SK-N-SH treated with all-trans-retinoic acid at 6 μM for 48 hours (cell line): Measurements from ENCODE around the gene SMDT1.

Experiments
- ATAC-seq: fragments of 200-7000 bp; cut with Tn5 transposase; 3 replicates; pipeline ENCODE4 v1.9.1; 2020; ENCODE audit warnings: mild to moderate bottlenecking, moderate library complexity
- ARNTL ChIP-seq: fragments of 450-650 bp; formaldehyde crosslinking; IDR thresholded peaks from 2 replicates; pipeline ENCODE4 v1.5.0; 2020; ENCODE audit warnings: low read depth, mild to moderate bottlenecking, moderate library complexity, borderline replicate concordance
- BACH2 ChIP-seq: fragments of 250-450 bp; sonication (Bioruptor Pico); IDR thresholded peaks from 2 replicates; pipeline ENCODE4 v1.9.0; 2021; ENCODE audit warnings: mild to moderate bottlenecking, borderline replicate concordance
- CREB5 ChIP-seq: fragments of 250-450 bp; sonication (Bioruptor Pico); IDR thresholded peaks from 2 replicates; pipeline ENCODE4 v1.5.1; 2020; ENCODE audit warnings: low read depth, mild to moderate bottlenecking, moderate library complexity
- CSDC2 ChIP-seq: fragments of 250-450 bp; sonication (Bioruptor Pico); IDR thresholded peaks from 2 replicates; pipeline ENCODE4 v1.5.0; 2020; ENCODE audit warnings: mild to moderate bottlenecking, moderate library complexity
- CSRNP3 ChIP-seq: fragments of 250-450 bp; sonication (Bioruptor Pico); IDR thresholded peaks from 2 replicates; pipeline ENCODE4 v1.5.1; 2021; ENCODE audit warnings: mild to moderate bottlenecking, moderate library complexity
- ESRRG ChIP-seq: fragments of 250-450 bp; sonication (Bioruptor Pico); IDR thresholded peaks from 2 replicates; pipeline ENCODE4 v1.6.1; 2021; ENCODE audit warnings: mild to moderate bottlenecking
- GLIS3 ChIP-seq: fragments of 250-450 bp; sonication (Bioruptor Pico); IDR thresholded peaks from 2 replicates; pipeline ENCODE4 v1.5.0; 2020; ENCODE audit warnings: mild to moderate bottlenecking, moderate library complexity
- OSR1 ChIP-seq: fragments of 250-450 bp; sonication (Bioruptor Pico); IDR thresholded peaks from 2 replicates; pipeline ENCODE4 v1.8.0; 2022; ENCODE audit warnings: moderate library complexity, mild to moderate bottlenecking, inconsistent platforms
- POU6F1 ChIP-seq: fragments of 250-450 bp; sonication (Bioruptor Pico); IDR thresholded peaks from 2 replicates; pipeline ENCODE4 v1.8.0; 2021; ENCODE audit warnings: low read depth, mild to moderate bottlenecking, moderate library complexity, borderline replicate concordance
- PPARA ChIP-seq: fragments of 250-450 bp; sonication (Bioruptor Pico); IDR thresholded peaks from 2 replicates; pipeline ENCODE4 v1.5.0; 2020; ENCODE audit warnings: mild to moderate bottlenecking, borderline replicate concordance
- SNAI2 ChIP-seq: fragments of 250-450 bp; sonication (Bioruptor Pico); IDR thresholded peaks from 2 replicates; pipeline ENCODE4 v1.5.0; 2020; ENCODE audit warnings: mild to moderate bottlenecking, moderate library complexity
- TCF4 ChIP-seq: fragments of 250-450 bp; sonication (Bioruptor Pico); IDR thresholded peaks from 2 replicates; pipeline ENCODE4 v1.8.0; 2021; ENCODE audit warnings: mild to moderate bottlenecking, moderate library complexity, borderline replicate concordance
- TOX ChIP-seq: fragments of 250-450 bp; sonication (Bioruptor Pico); IDR thresholded peaks from 2 replicates; pipeline ENCODE4 v1.8.0; 2021; ENCODE audit warnings: mild to moderate bottlenecking, moderate library complexity, borderline replicate concordance
- ZFP30 ChIP-seq: fragments of 450-650 bp; formaldehyde crosslinking; IDR thresholded peaks from 2 replicates; pipeline ENCODE4 v1.5.0; 2022; ENCODE audit warnings: mild to moderate bottlenecking, moderate library complexity
- ZNF565 ChIP-seq: fragments of 450-650 bp; formaldehyde crosslinking; conservative IDR thresholded peaks from 2 replicates; pipeline ENCODE4 v1.5.0; 2020; ENCODE audit warnings: low read depth, mild to moderate bottlenecking, moderate library complexity
- ZNF70 ChIP-seq: fragments of 450-650 bp; formaldehyde crosslinking; IDR thresholded peaks from 2 replicates; pipeline ENCODE4 v1.5.0; 2020; ENCODE audit warnings: mild to moderate bottlenecking, moderate library complexity
- TF ChIP-seq, protein P1 (sequence below): fragments of 250-450 bp; sonication (Bioruptor Pico); IDR thresholded peaks from 2 replicates; pipeline ENCODE4 v1.8.0; 2020; ENCODE audit warnings: mild to moderate bottlenecking, moderate library complexity, borderline replicate concordance

Gene SMDT1

GRCh38 chr22:42056757-42057511 is 22.6 kb upstream of the SMDT1 start (continued):
- TF ChIP-seq, protein P1, sequence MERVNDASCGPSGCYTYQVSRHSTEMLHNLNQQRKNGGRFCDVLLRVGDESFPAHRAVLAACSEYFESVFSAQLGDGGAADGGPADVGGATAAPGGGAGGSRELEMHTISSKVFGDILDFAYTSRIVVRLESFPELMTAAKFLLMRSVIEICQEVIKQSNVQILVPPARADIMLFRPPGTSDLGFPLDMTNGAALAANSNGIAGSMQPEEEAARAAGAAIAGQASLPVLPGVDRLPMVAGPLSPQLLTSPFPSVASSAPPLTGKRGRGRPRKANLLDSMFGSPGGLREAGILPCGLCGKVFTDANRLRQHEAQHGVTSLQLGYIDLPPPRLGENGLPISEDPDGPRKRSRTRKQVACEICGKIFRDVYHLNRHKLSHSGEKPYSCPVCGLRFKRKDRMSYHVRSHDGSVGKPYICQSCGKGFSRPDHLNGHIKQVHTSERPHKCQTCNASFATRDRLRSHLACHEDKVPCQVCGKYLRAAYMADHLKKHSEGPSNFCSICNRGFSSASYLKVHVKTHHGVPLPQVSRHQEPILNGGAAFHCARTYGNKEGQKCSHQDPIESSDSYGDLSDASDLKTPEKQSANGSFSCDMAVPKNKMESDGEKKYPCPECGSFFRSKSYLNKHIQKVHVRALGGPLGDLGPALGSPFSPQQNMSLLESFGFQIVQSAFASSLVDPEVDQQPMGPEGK (CRISPR knock-in tag): no peak

DNA sequence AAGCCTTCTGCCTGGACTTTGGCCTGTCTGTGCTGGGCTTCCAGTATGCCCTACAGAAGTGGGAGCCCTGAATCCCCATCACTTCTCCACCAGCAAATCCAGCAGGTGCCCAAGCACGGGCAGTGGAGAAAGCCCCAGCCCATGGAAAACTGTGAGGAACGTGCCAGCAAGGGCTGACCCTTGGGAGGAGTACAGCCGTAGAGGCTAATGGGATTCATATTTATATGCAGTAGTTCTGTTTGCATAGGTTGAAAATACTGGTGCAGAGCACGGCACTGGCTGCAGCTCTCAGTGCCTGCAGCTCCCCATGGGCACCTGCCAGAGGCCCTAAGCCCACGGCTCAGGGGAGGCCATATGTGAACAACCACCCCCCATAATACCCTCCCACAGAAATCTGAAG is 19.0 kb upstream of the SMDT1 start:
- TF ChIP-seq ZNF70 (CRISPR knock-in tag): no peak
- TF ChIP-seq CSRNP3: no peak
- TF ChIP-seq BACH2 (CRISPR knock-in tag): no peak
- TF ChIP-seq POU6F1: no peak
- no peak for TF ChIP-seq CSDC2 (CRISPR knock-in tag)
- TF ChIP-seq ESRRG (CRISPR knock-in tag): no peak
- TF ChIP-seq GLIS3: no peak

DNA sequence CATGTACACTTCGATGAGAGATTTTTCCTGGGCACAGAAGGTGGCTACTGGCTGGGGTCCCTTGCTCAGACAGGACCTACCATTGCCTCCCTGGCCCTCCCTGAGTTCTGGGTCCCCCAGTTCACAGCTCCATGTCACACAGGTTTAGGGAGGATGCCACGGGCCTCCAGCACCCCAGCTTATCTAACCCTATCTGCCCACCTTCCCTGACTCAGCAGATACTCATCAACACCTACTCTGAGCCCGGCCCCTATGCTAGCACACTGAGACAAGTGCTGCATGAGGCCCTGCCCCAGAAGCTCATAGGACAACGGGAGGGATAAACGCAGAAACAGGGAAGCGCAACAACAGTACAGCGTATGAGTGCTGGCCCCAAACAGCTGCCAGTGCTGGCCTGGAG is 18.5 kb upstream of the SMDT1 start:
- no peak for TF ChIP-seq SNAI2 (CRISPR knock-in tag)
- no peak for TF ChIP-seq ARNTL (CRISPR knock-in tag)
- no peak for TF ChIP-seq ESRRG (CRISPR knock-in tag)
- no peak for TF ChIP-seq CREB5 (CRISPR knock-in tag)
- TF ChIP-seq POU6F1: no peak
- ATAC-seq: no peak

More for the DNA sequence above, 19.0 kb upstream of the SMDT1 start:
- no peak for ATAC-seq

DNA sequence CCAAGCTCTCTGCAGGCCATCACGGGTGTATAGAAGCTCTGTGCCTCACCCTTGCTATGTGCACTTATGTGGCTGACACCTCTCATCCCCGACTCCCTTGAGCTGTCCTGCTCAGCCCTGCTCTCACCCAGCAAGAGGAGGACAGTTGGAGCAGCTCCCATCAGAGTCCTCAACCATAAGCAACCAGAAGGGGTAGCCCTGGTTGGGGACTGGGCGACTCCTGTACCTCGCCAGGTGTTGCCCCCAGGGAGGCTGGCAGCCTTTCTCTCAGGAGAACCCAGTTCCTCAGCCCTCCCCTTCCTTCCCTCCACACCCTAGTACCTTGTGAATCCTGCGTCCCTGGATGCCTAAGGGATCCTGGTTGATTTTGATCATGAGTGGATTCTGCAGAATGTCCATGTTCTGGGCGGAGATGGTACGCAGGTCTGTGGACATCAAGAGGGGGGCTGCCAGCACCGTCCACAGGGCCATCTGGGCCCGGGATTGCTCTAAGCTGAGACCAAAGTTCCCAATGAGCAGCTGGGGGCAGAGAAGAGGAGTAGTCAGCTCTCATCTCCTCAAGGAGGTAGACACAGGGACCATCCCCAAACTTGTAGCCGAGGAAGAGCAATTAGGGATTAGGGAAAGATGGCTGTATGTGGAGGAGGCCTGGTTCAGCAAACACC is 16.9 kb upstream of the SMDT1 start:
- no peak for ATAC-seq
- no peak for TF ChIP-seq PPARA (CRISPR knock-in tag)
- TF ChIP-seq CREB5 (CRISPR knock-in tag): no peak
- TF ChIP-seq OSR1 (CRISPR knock-in tag): no peak
- TF ChIP-seq TCF4 (CRISPR knock-in tag): no peak
- TF ChIP-seq ZNF565 (CRISPR knock-in tag): no peak
- no peak for TF ChIP-seq ESRRG (CRISPR knock-in tag)
- TF ChIP-seq, protein P1 (CRISPR knock-in tag): no peak
- TF ChIP-seq TOX: no peak
- TF ChIP-seq ZFP30: no peak
- TF ChIP-seq, all 23 proteins: peak for 0
